ENCODE data around the gene MRPL1. TPM values are rescaled to one million over a fixed set of nuclear protein-coding genes. Genes with fewer than 3 reads are reported as not detected.

MRPL1 gene
- polyA plus RNA-seq, 2 of the 4 experiments (the other 2 are of a cell fraction), result 24.6 to 62.3 TPM

GRCh38 chr4:77845929-77846328 lies 16.7 kb upstream of the MRPL1 start:
- no peaks in the 10 kb centered on the region for H3K4me1 ChIP-seq
- no peak for TF ChIP-seq ATOH8 (CRISPR knock-in tag; IDR thresholded peaks at IDR 0.05; ENCODE audit: low read depth)
- TF ChIP-seq HDAC2 (IDR thresholded peaks at IDR 0.05), result no peak
- no peak for TF ChIP-seq MAX (IDR thresholded peaks at IDR 0.05)
- TF ChIP-seq FOSL2 (IDR thresholded peaks at IDR 0.05), result no peak
- no peak for TF ChIP-seq FOSL2 (CRISPR knock-in tag; IDR thresholded peaks at IDR 0.05)
- no peak for TF ChIP-seq RAD21 (conservative IDR thresholded peaks at IDR 0.05 in 1 of 2, IDR thresholded peaks at IDR 0.05 in 1 of 2)
- no peak for TF ChIP-seq RNF2 (IDR thresholded peaks at IDR 0.05; ENCODE audit: borderline replicate concordance, low read depth)
- TF ChIP-seq GATA3 (IDR thresholded peaks at IDR 0.05; ENCODE audit: borderline replicate concordance), result no peak
- TF ChIP-seq KDM5A (IDR thresholded peaks at IDR 0.05), result no peak
- TF ChIP-seq NFE2L2 (conservative IDR thresholded peaks at IDR 0.05; ENCODE audit: low read length), result no peak
- TF ChIP-seq BHLHE40 (IDR thresholded peaks at IDR 0.05; ENCODE audit: low read depth, low read length), result no peak
- TF ChIP-seq JUN (IDR thresholded peaks at IDR 0.05), result no peak
- TF ChIP-seq RARB (CRISPR knock-in tag; IDR thresholded peaks at IDR 0.05), result no peak
- no peak for TF ChIP-seq MAFK (IDR thresholded peaks at IDR 0.05; ENCODE audit: partially characterized antibody)
- TF ChIP-seq CEBPB (IDR thresholded peaks at IDR 0.05), result no peak
- CTCF ChIA-PET, result no interaction called here
- DNase-seq (ENCODE audit: low read depth in 1 of 2, low spot score in 1 of 2), result no peak
- WGBS (ENCODE audit: missing lambda C conversion rate), result 66% methylated on average over 3 of the region's 3 CpGs
- H3K27ac ChIP-seq, result no peak overlapping the region
- H3K9me3 ChIP-seq, result no peaks in the 10 kb centered on the region
- no peak for ATAC-seq
- FAIRE-seq, result no peak
- no peak overlapping the region for H3K4me2 ChIP-seq
- H3K4me3 ChIP-seq, result no peak overlapping the region
- POLR2A ChIA-PET, result no interaction called here

- FAIRE-seq, result no peak
- no peak for ATAC-seq
- no peak for DNase-seq (ENCODE audit: low read depth in 1 of 2, low spot score in 1 of 2)
- Histone ChIP-seq H3K9me3 (no peaks in the 10 kb centered on the region), H3K4me1 (no peaks in the 10 kb centered on the region), H3K27ac (no peak overlapping the region), H3K4me2 (no peak overlapping the region), H3K4me3 (no peak overlapping the region)
- TF ChIP-seq NPAS2 (CRISPR knock-in tag; IDR thresholded peaks at IDR 0.05; ENCODE audit: borderline replicate concordance) (no peak), HOXB13 (CRISPR knock-in tag; IDR thresholded peaks at IDR 0.05; ENCODE audit: low read depth) (no peak), TP53 (CRISPR knock-in tag; IDR thresholded peaks at IDR 0.05) (no peak), FOSB (CRISPR knock-in tag; IDR thresholded peaks at IDR 0.05) (no peak), BHLHE40 (IDR thresholded peaks at IDR 0.05; ENCODE audit: low read depth, low read length) (no peak), ELK1 (IDR thresholded peaks at IDR 0.05; ENCODE audit: low read depth, low read length) (no peak), HOXB5 (CRISPR knock-in tag; IDR thresholded peaks at IDR 0.05) (no peak), CBX8 (IDR thresholded peaks at IDR 0.05) (no peak), MYC (IDR thresholded peaks at IDR 0.05; ENCODE audit: borderline replicate concordance, low read length) (no peak), ZFP36 (IDR thresholded peaks at IDR 0.05; ENCODE audit: borderline replicate concordance, partially characterized antibody) (no peak), TFCP2L1 (CRISPR knock-in tag; IDR thresholded peaks at IDR 0.05) (no peak), JUNB (IDR thresholded peaks at IDR 0.05) (no peak), CTCF (IDR thresholded peaks at IDR 0.05) (no peak), MAX (IDR thresholded peaks at IDR 0.05) (no peak), MAZ (IDR thresholded peaks at IDR 0.05; ENCODE audit: borderline replicate concordance, low read depth, low read length) (no peak), POLR2A (IDR thresholded peaks at IDR 0.05; ENCODE audit: low read length) (no peak), HOXA7 (CRISPR knock-in tag; IDR thresholded peaks at IDR 0.05) (no peak), BCL3 (IDR thresholded peaks at IDR 0.05) (no peak)
- ChIA-PET POLR2A (no interaction called here), CTCF (no interaction called here)
- WGBS (ENCODE audit: missing lambda C conversion rate), result 79% methylated on average over 6 of the region's 6 CpGs
Measured at GRCh38 chr4:77848508-77848907, 14.1 kb upstream of the MRPL1 start.

Measured in A549 (cell line).